GM10248 (cell line): Measurements from ENCODE around the gene NTN3.

Source experiments
- CTCF ChIA-PET: fragments of 300-600 bp; sonication (Branson Sonifier 250); formaldehyde crosslinking; extraction: SDS; loops from one replicate; lab custom pipeline; 2021; ENCODE audit warnings: antibody characterized with exemption; lab: Yijun Ruan, JAX
- POLR2A ChIA-PET: fragments of 350-650 bp; sonication (Branson Sonifier 250); formaldehyde crosslinking; extraction: SDS; loops from one replicate; lab custom pipeline; 2020; ENCODE audit warnings: antibody characterized with exemption; lab: Yijun Ruan, JAX
- DNase-seq: peaks from one replicate; pipeline ENCODE4 v3.0.0; 2012; ENCODE audit errors: extremely low spot score
- CTCF ChIP-seq: IDR thresholded peaks from 2 replicates; pipeline ENCODE4 v1.5.1; 2012; ENCODE audit warnings: mild to moderate bottlenecking, low read depth; ENCODE audit errors: extremely low read depth, missing control alignments, control extremely low read depth

NTN3 gene

GRCh38 chr16:2426941-2427361 lies 44.1 kb upstream of the NTN3 start:
- POLR2A ChIA-PET = no interaction called here
- CTCF ChIA-PET = interaction anchor here (0.9 to 1.2 kb wide), 2 partner anchors 8 to 87 kb away, joined by 3 read pairs; no protein-coding TSS in a partner anchor
- no peak for DNase-seq
- no peak for TF ChIP-seq CTCF

- no peak for DNase-seq
- POLR2A ChIA-PET = no interaction called here
- CTCF ChIA-PET = interaction anchor here (0.9 to 1.7 kb wide), 5 partner anchors 9 to 87 kb away, joined by 3 to 7 read pairs (median 3); no protein-coding TSS in a partner anchor
- TF ChIP-seq CTCF = no peak
Observed at GRCh38 chr16:2427526-2427925, 43.6 kb upstream of the NTN3 start.

DNA sequence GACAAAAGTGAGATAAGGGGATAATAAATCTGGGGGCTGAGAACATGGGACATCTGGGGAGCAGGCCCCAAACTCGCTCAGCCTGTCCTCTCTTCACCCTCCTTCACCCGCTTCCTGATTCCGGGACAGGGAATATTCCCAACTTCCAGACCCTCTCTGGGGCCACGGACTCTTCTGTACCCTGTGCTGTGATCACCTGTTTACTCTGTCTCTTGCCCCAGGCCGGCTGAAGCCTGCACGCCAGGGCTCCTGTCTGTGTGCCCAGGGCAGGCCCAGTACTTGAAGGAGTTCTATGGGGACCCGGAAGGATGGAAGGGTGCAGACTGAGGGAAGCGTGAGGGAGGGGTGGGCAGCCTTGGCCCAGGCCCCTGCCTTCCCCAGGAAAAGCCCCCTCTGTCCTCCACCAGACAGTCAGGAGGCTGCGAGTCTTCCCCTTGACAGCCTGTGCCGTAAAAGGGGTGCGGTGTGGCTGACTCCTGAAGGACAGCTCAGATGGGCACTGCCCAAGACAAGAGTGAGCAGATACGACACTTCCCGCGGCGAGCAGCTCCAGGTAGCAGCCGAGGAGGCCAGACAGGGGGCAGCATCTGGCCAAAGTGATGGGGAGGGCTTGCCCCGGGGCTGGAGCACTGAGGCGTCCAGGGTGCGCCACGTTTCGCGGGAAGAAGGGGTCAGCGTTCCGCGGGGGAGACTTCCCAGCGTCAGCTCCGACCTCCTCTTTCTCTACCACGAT lies 42.9 kb upstream of the NTN3 start:
- peak; percentile 47 for TF ChIP-seq CTCF
- DNase-seq = peak; percentile 69
- ChIA-PET CTCF (interaction anchor here (0.9 to 3.0 kb wide), 7 partner anchors 10 to 73 kb away, joined by 3 to 11 read pairs (median 4); no protein-coding TSS in a partner anchor), POLR2A (no interaction called here)

DNA sequence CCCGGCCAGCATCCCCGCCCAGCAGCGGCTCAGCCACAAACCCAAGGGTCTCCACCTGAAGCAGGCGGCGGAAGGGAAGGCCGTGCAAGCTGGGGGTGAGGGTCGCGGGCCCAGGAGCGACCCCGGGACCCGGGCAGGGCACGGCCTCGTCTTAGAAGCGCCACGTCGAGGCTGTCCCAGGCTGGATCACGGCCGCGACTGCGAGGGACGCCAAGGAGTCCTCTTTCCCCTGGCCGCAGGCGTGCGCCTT lies 42.4 kb upstream of the NTN3 start:
- no peak for TF ChIP-seq CTCF
- no peak for DNase-seq
- CTCF ChIA-PET = interaction anchor here (0.9 to 3.0 kb wide), 7 partner anchors 10 to 72 kb away, joined by 3 to 11 read pairs (median 4); no protein-coding TSS in a partner anchor
- POLR2A ChIA-PET = no interaction called here

DNA sequence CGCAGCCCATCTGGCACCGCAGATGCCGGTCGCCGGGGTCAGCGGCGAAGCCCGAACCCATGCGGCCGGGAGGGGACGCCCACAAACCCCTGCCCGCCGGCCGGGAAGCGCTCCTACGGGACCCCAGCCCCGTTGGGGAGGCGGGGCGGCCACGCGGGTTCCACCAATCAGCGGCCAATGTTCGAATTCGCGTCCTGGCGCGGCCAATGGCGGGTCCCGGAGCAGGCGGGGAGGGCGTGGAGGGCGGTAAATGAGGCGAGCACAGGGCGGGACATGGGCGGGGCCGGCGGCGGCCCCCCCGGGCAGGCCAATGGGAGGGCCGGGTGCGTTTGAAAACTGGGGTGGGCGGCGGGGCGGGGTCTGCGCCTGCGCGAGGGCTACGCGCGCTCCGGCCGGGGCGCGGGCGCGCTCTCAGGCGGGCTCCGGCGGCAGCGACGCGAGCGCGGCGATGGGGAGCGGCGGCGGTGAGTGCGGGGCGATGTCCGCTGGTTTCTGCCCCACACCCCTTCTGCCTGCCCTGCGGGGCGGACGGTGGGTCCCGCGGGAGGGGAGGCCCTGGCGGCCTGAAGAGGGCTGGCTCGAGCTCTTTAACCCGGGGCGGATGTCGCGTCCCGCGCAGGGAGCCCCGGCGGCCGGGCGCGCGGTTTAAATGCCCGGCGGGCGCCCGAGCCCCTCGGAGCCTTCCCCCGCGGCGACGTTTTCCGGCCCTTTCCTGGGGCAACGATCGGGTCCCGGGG lies 41.9 kb upstream of the NTN3 start, which contains the start of gene CCNF:
Gene CCNF (plus strand): TSS at position 414 of the 737 bp plus-strand sequence. CDS start 35 bp downstream, at position 449.
- TF ChIP-seq CTCF = no peak
- CTCF ChIA-PET = interaction anchor here (0.7 to 3.0 kb wide), 13 partner anchors 11 to 235 kb away, joined by 3 to 17 read pairs (median 4); no protein-coding TSS in a partner anchor
- peak; percentile 100 for DNase-seq
- POLR2A ChIA-PET = interaction anchor here (0.5 to 0.6 kb wide), 2 partner anchors 15 to 16 kb away, joined by 3 read pairs; no protein-coding TSS in a partner anchor
